ENCODE results near the gene NSUN4. TPM values are rescaled to one million over a fixed set of nuclear protein-coding genes. Genes with fewer than 3 reads are reported as not detected.
"Not testable (repeated sequence)": the region's sequence is repeated elsewhere in the genome, so short reads cannot be mapped to it uniquely, and the experiment has no call there.

The NSUN4 gene
- total RNA-seq, 4 donors from 2014 or later: 11.4 to 24.5 (median 18.4) TPM

DNA sequence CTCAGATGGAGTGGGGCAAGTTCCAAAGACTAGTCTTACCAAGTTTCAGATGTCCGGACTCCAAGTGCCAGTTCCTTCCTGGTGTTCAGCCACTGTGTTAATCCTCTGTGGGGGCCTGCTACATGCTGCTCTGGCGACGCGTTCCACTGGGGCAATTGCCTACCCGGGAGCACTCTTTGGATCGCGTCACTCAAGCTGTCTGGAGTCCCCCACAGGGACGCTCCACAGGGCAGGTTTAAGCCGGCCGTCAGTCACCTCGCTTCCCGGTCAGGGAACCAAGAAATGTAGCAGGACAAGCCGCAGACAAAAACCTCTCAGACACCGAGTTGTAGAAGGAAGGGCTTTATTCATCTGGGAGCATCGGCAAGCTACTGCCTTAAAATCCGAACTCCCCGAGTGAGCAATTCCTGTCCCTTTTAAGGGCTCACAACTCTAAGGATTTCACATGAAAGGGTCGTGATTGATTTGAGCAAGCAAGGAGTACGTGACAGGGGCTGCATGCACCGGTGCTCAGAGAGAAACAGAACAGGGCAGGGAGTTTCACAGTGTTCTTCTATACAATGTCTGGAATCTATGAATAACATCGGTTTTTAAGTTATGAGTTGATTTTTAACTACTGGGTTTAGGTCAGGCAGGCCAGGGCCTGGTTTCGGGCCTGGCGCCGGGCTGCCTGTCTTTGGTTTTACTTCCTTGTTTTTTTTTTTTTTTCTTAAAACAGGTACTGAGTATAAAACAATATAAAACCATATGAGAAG is 8.6 kb upstream of the NSUN4 start:
- 55 to 79% methylated on average over 6 to 18 of the region's 24 CpGs for WGBS, 2 donors (ENCODE audit: low coverage in 1 of 2)
- H3K9me3 ChIP-seq, H3K4me1 ChIP-seq, H3K27me3 ChIP-seq, H3K4me3 ChIP-seq, ATAC-seq, H3K36me3 ChIP-seq, H3K27ac ChIP-seq: not testable (repeated sequence)

DNA sequence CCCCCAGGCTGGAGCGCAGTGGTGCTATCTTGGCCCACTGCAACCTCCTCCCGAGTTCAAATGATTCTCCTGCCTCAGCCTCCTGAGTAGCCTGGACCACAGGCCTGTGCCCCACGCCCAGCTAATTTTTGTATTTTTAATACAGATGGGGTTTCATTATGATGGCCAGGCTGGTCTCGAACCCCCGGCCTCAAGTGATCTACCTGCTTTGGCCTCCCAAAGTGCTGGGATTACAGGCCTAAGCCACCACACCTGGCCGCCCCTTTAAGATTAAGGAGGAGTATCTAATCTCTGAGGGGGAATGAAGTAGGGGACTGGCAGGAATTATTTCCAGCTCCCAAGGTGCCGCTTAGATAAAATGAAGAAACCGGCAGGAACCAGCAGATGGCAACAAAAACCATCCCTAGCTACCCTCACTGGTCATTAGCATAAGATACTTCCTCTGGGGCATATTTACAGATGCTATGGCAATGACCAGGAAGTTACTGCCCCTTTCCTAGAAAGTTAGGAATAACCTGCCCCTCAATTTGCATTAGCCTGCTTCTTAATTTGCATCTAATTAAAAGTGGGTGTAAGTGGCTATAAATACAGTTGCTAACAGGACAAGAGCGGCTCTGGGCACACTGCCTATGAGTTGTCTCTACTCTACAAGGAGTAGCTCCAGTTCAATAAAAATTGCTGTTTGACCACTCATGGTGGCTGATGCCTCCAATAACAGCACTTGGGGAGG is 7.1 kb upstream of the NSUN4 start:
- no peak for ATAC-seq
- Histone ChIP-seq H3K9me3 (no peaks in the 10 kb centered on the region), H3K27ac (no peak overlapping the region), H3K27me3 (no peaks in the 10 kb centered on the region), H3K4me1 (no peaks in the 10 kb centered on the region), H3K4me3 (no peak overlapping the region), H3K36me3 (no peaks in the 10 kb centered on the region)
- TF ChIP-seq EP300 (IDR thresholded peaks at IDR 0.05): no peak
- no peak for TF ChIP-seq POLR2A (IDR thresholded peaks at IDR 0.05)
- no peak for TF ChIP-seq POLR2AphosphoS5 (IDR thresholded peaks at IDR 0.05)
- TF ChIP-seq, protein P1, sequence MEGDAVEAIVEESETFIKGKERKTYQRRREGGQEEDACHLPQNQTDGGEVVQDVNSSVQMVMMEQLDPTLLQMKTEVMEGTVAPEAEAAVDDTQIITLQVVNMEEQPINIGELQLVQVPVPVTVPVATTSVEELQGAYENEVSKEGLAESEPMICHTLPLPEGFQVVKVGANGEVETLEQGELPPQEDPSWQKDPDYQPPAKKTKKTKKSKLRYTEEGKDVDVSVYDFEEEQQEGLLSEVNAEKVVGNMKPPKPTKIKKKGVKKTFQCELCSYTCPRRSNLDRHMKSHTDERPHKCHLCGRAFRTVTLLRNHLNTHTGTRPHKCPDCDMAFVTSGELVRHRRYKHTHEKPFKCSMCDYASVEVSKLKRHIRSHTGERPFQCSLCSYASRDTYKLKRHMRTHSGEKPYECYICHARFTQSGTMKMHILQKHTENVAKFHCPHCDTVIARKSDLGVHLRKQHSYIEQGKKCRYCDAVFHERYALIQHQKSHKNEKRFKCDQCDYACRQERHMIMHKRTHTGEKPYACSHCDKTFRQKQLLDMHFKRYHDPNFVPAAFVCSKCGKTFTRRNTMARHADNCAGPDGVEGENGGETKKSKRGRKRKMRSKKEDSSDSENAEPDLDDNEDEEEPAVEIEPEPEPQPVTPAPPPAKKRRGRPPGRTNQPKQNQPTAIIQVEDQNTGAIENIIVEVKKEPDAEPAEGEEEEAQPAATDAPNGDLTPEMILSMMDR (IDR thresholded peaks at IDR 0.05): no peak
- 49% methylated on average over 3 of the region's 9 CpGs; no CpG with 5 or more reads in 1 of the 2 donors for WGBS, 2 donors (ENCODE audit: low coverage in 1 of 2)

DNA sequence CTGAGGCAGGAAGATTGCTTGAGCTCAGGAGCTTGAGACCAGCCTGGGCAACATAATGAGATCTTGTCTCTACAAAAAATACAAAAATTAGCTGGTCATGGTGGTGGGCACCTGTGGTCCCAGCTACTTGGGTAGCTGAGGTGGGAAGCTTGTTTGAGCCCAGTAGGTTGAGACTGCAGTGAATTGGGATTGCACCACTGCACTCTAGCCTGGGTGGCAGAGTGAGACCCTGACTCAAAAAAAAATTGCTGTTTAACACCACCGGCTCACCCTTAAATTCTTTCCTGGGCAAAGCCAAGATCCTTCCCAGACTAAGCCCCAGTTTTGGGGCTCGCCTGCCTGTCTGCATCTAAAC is 6.6 kb upstream of the NSUN4 start:
- WGBS, 2 donors (ENCODE audit: low coverage in 1 of 2): 60 to 78% methylated on average over 1 to 2 of the region's 2 CpGs
- no peaks in the 10 kb centered on the region for H3K4me1 ChIP-seq
- H3K36me3 ChIP-seq: no peaks in the 10 kb centered on the region
- no peak overlapping the region for H3K4me3 ChIP-seq
- no peaks in the 10 kb centered on the region for H3K9me3 ChIP-seq
- no peak overlapping the region for H3K27ac ChIP-seq
- H3K27me3 ChIP-seq: no peaks in the 10 kb centered on the region
- ATAC-seq: no peak
- TF ChIP-seq, protein P1 (IDR thresholded peaks at IDR 0.05): no peak
- TF ChIP-seq POLR2AphosphoS5 (IDR thresholded peaks at IDR 0.05) (no peak), POLR2A (IDR thresholded peaks at IDR 0.05) (no peak), EP300 (IDR thresholded peaks at IDR 0.05) (no peak)

DNA sequence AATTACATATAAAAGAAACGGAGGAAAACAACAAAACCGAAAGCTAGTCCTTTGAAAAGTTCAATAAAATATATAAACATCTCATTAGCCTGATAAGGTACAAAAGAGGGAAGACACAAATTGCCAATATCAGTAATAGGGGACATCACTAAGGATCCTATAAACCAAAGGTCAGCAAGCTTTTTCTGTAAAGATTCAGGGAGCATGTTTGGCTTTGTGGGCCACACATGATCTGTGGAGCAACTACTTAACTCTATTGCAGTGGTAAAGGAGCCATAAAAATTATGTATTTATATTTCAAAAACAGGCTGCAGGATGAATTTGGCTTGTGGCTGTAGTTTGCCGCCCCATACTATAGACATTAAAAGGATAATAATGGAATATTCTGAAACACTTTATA is 5.5 kb upstream of the NSUN4 start:
- TF ChIP-seq, protein P1 (IDR thresholded peaks at IDR 0.05): no peak
- TF ChIP-seq POLR2A (IDR thresholded peaks at IDR 0.05) (no peak), POLR2AphosphoS5 (IDR thresholded peaks at IDR 0.05) (no peak), EP300 (IDR thresholded peaks at IDR 0.05) (no peak)
- WGBS, 2 donors (ENCODE audit: low coverage in 1 of 2): 83 to 87% methylated on average over 3 of the region's 3 CpGs
- no peaks in the 10 kb centered on the region for H3K36me3 ChIP-seq
- H3K4me1 ChIP-seq: peaks cover 0 to 8% (median 4%) of the 10 kb centered on the region in 3 donors
- no peak overlapping the region for H3K4me3 ChIP-seq
- H3K27me3 ChIP-seq: no peaks in the 10 kb centered on the region
- H3K27ac ChIP-seq: no peak overlapping the region
- ATAC-seq: no peak
- H3K9me3 ChIP-seq: no peaks in the 10 kb centered on the region

DNA sequence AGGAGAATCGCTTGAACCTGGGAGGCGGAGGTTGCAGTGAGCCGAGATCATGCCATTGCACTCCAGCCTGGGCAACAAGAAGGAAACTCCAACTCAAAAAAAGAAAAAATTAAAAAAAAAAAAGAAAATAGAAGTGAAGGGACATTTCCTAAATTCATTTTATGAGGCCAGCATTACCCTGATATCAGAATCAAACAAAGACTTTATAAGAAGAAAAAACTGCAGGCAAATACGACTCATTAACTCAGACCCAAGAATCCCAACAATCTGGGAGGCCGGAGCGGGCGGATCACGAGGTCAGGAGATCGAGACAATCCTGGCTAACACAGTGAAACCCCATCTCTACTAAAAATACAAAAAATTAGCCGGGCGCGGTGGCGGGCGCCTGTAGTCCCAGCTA is 3.2 kb upstream of the NSUN4 start:
- not testable (repeated sequence) for ATAC-seq, H3K4me3 ChIP-seq, H3K36me3 ChIP-seq, H3K27ac ChIP-seq, H3K27me3 ChIP-seq, H3K9me3 ChIP-seq
- 94 to 99% methylated on average over 7 to 11 of the region's 14 CpGs for WGBS, 2 donors (ENCODE audit: low coverage in 1 of 2)
- peaks cover 0 to 22% (median 9%) of the 10 kb centered on the region in 3 donors for H3K4me1 ChIP-seq

All from gastroesophageal sphincter (tissue), 4 donors.